ENCODE data around the gene FLT1.
A peak's percentile ranks its signal among the peaks of the same experiment; 100 is the strongest.

FLT1 gene

GRCh38 chr13:28306325-28306724 is 188.6 kb downstream of the FLT1 start:
- DNase-seq = peak; percentile 10 to 19

DNA sequence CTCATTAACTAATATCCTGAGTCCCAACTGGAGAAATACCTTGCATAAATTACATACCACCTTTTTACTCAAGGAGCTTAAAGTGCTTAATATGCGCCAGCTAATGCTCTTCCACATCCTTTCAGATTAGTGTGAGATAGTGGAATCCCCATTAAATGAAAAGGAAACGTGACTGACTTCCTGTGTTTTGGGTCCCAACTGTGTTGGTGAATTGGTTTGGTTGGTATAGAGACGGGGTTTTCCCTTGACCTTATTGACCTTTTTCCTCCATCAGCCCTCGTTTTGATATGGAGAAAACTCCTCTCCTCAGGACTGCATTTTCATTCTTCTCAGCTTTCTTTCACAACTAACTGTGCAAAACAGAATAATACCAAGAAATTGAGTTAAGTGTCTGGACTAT is 193.1 kb downstream of the FLT1 start:
- DNase-seq = no peak

GRCh38 chr13:28299916-28300315 is 195.0 kb downstream of the FLT1 start:
- no peak for DNase-seq

GRCh38 chr13:28297341-28297740 is 197.6 kb downstream of the FLT1 start:
- no peak for DNase-seq

- no peak for DNase-seq
Measured at GRCh38 chr13:28286263-28286662, 208.7 kb downstream of the FLT1 start.

GRCh38 chr13:28283600-28283999 is 211.3 kb downstream of the FLT1 start:
- no peak for DNase-seq

GRCh38 chr13:28282451-28282850 is 212.5 kb downstream of the FLT1 start:
- DNase-seq = peak; percentile 1 to 2

DNA sequence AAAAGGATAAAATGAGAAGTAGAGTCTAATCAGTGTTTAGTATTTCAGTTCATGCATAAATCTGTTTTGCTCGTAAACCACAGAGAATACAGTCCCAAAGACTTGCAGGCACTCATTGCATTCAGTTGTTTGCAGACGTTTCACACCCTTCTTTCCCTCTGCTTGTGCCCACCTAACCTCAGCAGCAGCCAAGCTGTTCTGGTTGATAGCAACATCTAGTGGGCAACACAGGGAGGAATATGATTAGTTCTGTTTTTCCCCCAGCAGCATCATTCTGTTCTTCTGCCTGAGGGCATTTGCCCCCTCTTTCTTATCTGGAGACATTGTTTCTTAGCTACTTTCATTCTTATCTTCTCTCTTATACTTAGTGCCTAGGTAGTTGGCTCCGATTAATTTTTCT is 221.0 kb downstream of the FLT1 start:
- peak; percentile 2 to 29 for DNase-seq

GRCh38 chr13:28271056-28271840 is 223.7 kb downstream of the FLT1 start:
- no peak for DNase-seq

- DNase-seq = peak; percentile 42 to 53
Measured at GRCh38 chr13:28268800-28269223, 226.1 kb downstream of the FLT1 start.

DNA sequence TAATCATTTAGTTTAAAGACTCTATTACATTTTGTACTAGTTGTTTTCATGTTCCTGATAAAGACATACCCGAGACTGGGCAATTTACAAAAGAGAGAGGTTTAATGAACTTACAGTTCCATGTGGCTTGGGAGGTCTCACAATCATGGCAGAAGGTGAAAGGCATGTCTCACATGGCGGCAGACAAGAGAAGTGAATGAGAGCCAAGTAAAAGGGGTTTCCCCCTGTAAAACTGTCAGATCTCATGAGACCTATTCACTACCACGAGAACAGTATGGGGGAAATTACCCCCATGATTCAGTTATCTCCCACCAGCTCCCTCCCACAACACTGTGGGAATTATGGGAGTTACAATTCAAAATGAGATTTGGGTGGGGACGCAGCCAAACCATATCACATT is 227.4 kb downstream of the FLT1 start:
- no peak for DNase-seq

DNA sequence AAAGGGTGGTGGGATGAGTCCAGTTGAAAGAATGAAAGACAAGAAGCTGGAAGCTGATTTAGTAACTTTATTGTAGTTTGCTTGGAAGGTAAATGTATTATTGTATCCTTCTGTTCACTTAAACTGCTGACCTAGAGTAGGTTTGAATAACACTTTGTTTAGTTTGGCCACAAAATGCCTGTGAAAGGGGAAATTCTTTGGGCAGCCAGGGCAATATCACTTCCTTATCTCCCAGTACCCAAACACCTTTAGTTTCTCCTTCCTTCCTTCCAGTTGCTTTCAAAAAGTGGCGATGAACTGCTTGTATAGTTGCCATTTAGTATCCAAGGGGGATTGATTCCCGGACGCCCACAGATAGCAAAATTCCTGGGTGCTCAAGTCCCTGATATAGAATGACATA is 236.5 kb downstream of the FLT1 start:
- DNase-seq = no peak

GRCh38 chr13:28257305-28257704 is 237.6 kb downstream of the FLT1 start:
- no peak for DNase-seq

GRCh38 chr13:28252547-28252946 is 242.4 kb downstream of the FLT1 start:
- DNase-seq = no peak

GRCh38 chr13:28251466-28251865 is 243.5 kb downstream of the FLT1 start:
- peak; percentile 1 to 2 for DNase-seq

GRCh38 chr13:28250542-28250941 is 244.4 kb downstream of the FLT1 start:
- no peak for DNase-seq

Data from Kasumi-1 (cell line).